GM12878 (cell line): Measurements from ENCODE around the gene TMEM254. TPM values are rescaled to one million over a fixed set of nuclear protein-coding genes. Genes with fewer than 3 reads are reported as not detected.
"Not testable (repeated sequence)": the region's sequence is repeated elsewhere in the genome, so short reads cannot be mapped to it uniquely, and the experiment has no call there.

Experiments used
- ATAC-seq: fragments of 200-7000 bp; cut with Tn5 transposase; 3 replicates; pipeline ENCODE4 v1.9.1; 2020; ENCODE audit warnings: mild to moderate bottlenecking, moderate library complexity
- BruUV-seq: library from RNA; stranded (reverse); fragments of 400-500 nt; replicated peaks from 2 replicates; lab custom pipeline; 2021; lab: Mats Ljungman, UMichigan
- CTCF ChIA-PET: fragments of 300-600 bp; sonication (Branson Sonifier 250); formaldehyde crosslinking; extraction: SDS; loops from one replicate; lab custom pipeline; 2021; ENCODE audit warnings: inconsistent platforms; lab: Yijun Ruan, JAX
- POLR2A ChIA-PET: fragments of 350-600 bp; formaldehyde crosslinking; extraction: SDS; loops from one replicate; lab custom pipeline; 2021; ENCODE audit warnings: inconsistent platforms; lab: Charles Lee
- RAD21 ChIA-PET: fragments of 300-600 bp; sonication (Branson Sonifier 250); formaldehyde crosslinking; loops from one replicate; lab custom pipeline; 2023; ENCODE audit warnings: antibody characterized with exemption; ENCODE audit not compliant: unreplicated experiment; lab: Charles Lee
- SMC1A ChIA-PET: fragments of 300-600 bp; sonication (Branson Sonifier 250); formaldehyde crosslinking; loops from one replicate; lab custom pipeline; 2023; ENCODE audit not compliant: unreplicated experiment, uncharacterized antibody; lab: Charles Lee
- DNase-seq: peaks from one replicate; pipeline ENCODE4 v3.0.0-alpha.2; 2011; ENCODE audit warnings: low read depth, low spot score
- FAIRE-seq: peaks from 3 replicates; lab custom pipeline; 2011; peaks lifted over from hg19 to GRCh38; lab: Jason Lieb, UNC
- H2AFZ ChIP-seq: 2 replicates; pipeline ENCODE4 v1.6.0; 2011; ENCODE audit warnings: low read depth, low read length, control low read depth; ENCODE audit not compliant: control insufficient read depth
- H3K27ac ChIP-seq: 2 replicates; pipeline ENCODE4 v1.5.1; 2011; ENCODE audit warnings: control low read depth; ENCODE audit not compliant: control insufficient read depth, insufficient read depth
- H3K27me3 ChIP-seq, 2 experiments: replicated peaks in 1 of 2; 2 replicates each; pipeline versions ENCODE4 v1.6.0 to v1.6.1; 2011; ENCODE audit warnings: low read length in 1 of 2; ENCODE audit not compliant: control insufficient read depth in 2 of 2, insufficient read depth in 2 of 2
- H3K36me3 ChIP-seq, 2 experiments: 2 replicates each; pipeline ENCODE4 v1.5.1; 2011; ENCODE audit warnings: low read length in 1 of 2; ENCODE audit not compliant: control insufficient read depth in 2 of 2, insufficient read depth in 2 of 2
- H3K4me1 ChIP-seq: 2 replicates; pipeline ENCODE4 v1.6.1; 2011; ENCODE audit warnings: mild to moderate bottlenecking, low read length, moderate library complexity, mixed read lengths; ENCODE audit not compliant: control insufficient read depth, insufficient read depth
- H3K4me2 ChIP-seq: 2 replicates; pipeline ENCODE4 v1.6.0; 2011; ENCODE audit warnings: control low read depth; ENCODE audit not compliant: control insufficient read depth, insufficient read depth
- H3K4me3 ChIP-seq: fragments of 200-600 bp; sonication (generic); 2 replicates; pipeline ENCODE4 v1.5.1; 2016
- H3K79me2 ChIP-seq: 2 replicates; pipeline ENCODE4 v1.6.0; 2011; ENCODE audit warnings: low read length; ENCODE audit not compliant: control insufficient read depth, insufficient read depth
- H3K9ac ChIP-seq: 2 replicates; pipeline ENCODE4 v1.8.0; 2011; ENCODE audit warnings: low read length, control low read depth, mixed read lengths; ENCODE audit not compliant: control insufficient read depth, insufficient read depth
- H3K9me3 ChIP-seq: replicated peaks from 3 replicates; pipeline ENCODE4 v1.5.1; 2011; ENCODE audit warnings: mild to moderate bottlenecking, low read length; ENCODE audit not compliant: control insufficient read depth, insufficient read depth
- H4K20me1 ChIP-seq: 2 replicates; pipeline ENCODE4 v1.6.0; 2011; ENCODE audit not compliant: control insufficient read depth, insufficient read depth
- WGBS: methylation state at CpG from one replicate; pipeline ENCODE4 v1.1.6; 2016; ENCODE audit warnings: low lambda C conversion rate; ENCODE audit not compliant: insufficient replicate concordance, insufficient coverage; ENCODE audit errors: missing lambda C conversion rate; 5-methylcytosine and 5-hydroxymethylcytosine counted together
- in situ Hi-C: fragments of 300-500 bp; cut with MboI; formaldehyde crosslinking; loops from 9 replicates; pipeline ENCODE4 v1.14.3; 2018; ENCODE audit warnings: mixed read lengths
- intact Hi-C: fragments of 100-400 bp; cut with micrococcal nuclease; formaldehyde crosslinking; loops from one replicate; pipeline ENCODE4 v1.14.2; 2022; ENCODE audit not compliant: unreplicated experiment
- polyA plus RNA-seq, 11 experiments: library from polyadenylated mRNA; depleted of rRNA in 4 of 11; unstranded in 6 of 11; stranded (reverse) in 5 of 11; fragments of >200 nt; fragmentation: Nextera tagmentation in 4 of 11; fragmentation: Illumina TruSeq in 1 of 11; extraction: Ambion mirVana in 4 of 11; extraction: Trizol in 1 of 11; gene quantifications; 1 replicate in 1 of 11; 2 replicates in 10 of 11; pipeline versions ENCODE4 v1.2.1 to v1.2.3, GENCODE V29; 2011 to 2016; ENCODE audit warnings: inconsistent platforms in 2 of 11, missing spikeins in 2 of 11, low read depth in 1 of 11
- total RNA-seq, 4 experiments: library from RNA; depleted of rRNA in 3 of 4; stranded (reverse); fragments of >200 nt in 3 of 4; fragmentation: Illumina TruSeq in 1 of 4; extraction: Trizol in 1 of 4; gene quantifications; 2 replicates each; pipeline versions ENCODE4 v1.2.1 to v1.2.3, GENCODE V29; 2013 to 2021

The TMEM254 gene
- total and polyA plus RNA-seq, 10 of the 15 experiments (the other 5 are each of a cell fraction or from before 2014, with no cell fraction given): 5.6 to 29.0 (median 13.1) TPM

DNA sequence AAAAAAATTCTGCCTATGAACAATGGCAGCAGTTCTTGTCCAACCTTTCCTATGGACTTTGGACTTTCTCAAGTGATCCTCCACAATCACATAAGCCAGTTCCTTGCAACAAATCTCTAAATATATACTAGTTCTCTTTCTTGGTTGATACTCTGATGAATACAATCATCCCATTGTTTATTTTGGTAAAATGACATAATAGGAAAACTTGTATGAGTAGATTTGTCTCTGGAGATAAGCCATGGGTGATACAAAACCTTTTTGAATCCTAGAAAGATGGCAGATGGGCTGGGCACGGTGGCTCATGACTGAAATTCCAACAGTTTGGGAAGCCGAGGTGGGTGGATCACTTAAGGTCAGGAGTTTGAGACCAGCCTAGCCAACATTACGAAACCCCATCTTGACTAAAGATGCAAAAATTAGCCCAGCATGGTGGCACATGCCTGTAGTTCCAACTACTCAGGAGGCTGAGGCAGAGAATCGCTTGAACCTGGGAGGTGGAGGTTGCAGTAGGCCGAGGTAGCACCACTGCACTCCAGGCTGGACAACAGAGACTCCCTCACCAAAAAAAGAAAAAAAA lies 41.5 kb upstream of the TMEM254 start:
- 31% methylated on average over 5 of the region's 5 CpGs for WGBS
- SMC1A ChIA-PET, FAIRE-seq: not testable (repeated sequence)

DNA sequence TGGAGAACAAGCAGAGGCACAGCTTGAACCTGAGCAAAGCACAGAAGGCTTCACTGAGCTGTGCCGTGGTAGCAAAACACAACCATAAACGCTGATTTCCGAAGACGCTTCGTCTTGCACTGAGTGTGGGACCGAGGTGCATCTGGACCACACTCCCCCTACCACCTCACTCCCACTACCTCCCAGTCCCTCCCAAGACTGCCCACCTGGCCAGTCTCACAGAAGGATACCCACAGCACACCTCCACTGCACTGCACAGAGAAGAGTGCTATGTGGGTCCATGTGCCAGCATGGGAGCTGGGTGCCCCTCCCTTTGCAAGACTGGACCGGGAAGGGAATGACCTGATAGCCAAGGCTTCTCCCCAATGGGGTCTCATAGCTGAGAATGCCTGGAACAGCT lies 40.2 kb upstream of the TMEM254 start:
- H3K27me3 ChIP-seq, in situ Hi-C loops, POLR2A ChIA-PET, H3K4me3 ChIP-seq, ATAC-seq, H3K36me3 ChIP-seq, intact Hi-C loops, DNase-seq, H4K20me1 ChIP-seq, H3K9me3 ChIP-seq, H3K79me2 ChIP-seq, H2AFZ ChIP-seq, H3K4me2 ChIP-seq, SMC1A ChIA-PET, BruUV-seq, H3K9ac ChIP-seq, H3K4me1 ChIP-seq, FAIRE-seq, RAD21 ChIA-PET, H3K27ac ChIP-seq, CTCF ChIA-PET: not testable (repeated sequence)
- WGBS: 67% methylated on average over 1 of the region's 7 CpGs

More for the DNA sequence above, 41.5 kb upstream of the TMEM254 start:
- H3K79me2 ChIP-seq, H3K36me3 ChIP-seq, POLR2A ChIA-PET, H3K4me3 ChIP-seq, H3K27ac ChIP-seq, ATAC-seq, H2AFZ ChIP-seq, RAD21 ChIA-PET, DNase-seq, H3K4me1 ChIP-seq, H3K4me2 ChIP-seq, H3K9ac ChIP-seq, BruUV-seq, CTCF ChIA-PET, H3K9me3 ChIP-seq, intact Hi-C loops, in situ Hi-C loops, H3K27me3 ChIP-seq, H4K20me1 ChIP-seq: not testable (repeated sequence)
